HG02973 (cell line): ENCODE data around the gene FHDC1.

Source experiments
- ATAC-seq: cut with Tn5 transposase; IDR thresholded peaks from one replicate; pipeline ENCODE4 v1.9.1; 2021; ENCODE audit warnings: moderate library complexity; ENCODE audit not compliant: unreplicated experiment

FHDC1 gene

GRCh38 chr4:152956650-152957436 is 20.7 kb downstream of the FHDC1 start:
- no peak for ATAC-seq

GRCh38 chr4:152957437-152958171 is 21.5 kb downstream of the FHDC1 start:
- no peak for ATAC-seq

- no peak for ATAC-seq
Observed at GRCh38 chr4:152959080-152959479, 23.0 kb downstream of the FHDC1 start.

- no peak for ATAC-seq
Observed at GRCh38 chr4:152960082-152960481, 24.0 kb downstream of the FHDC1 start.

- no peak for ATAC-seq
Observed at GRCh38 chr4:152961014-152961772, 25.1 kb downstream of the FHDC1 start.

- ATAC-seq: no peak
Observed at GRCh38 chr4:152961773-152962115, 25.6 kb downstream of the FHDC1 start.

- ATAC-seq: no peak
Observed at GRCh38 chr4:152962150-152962549, 26.0 kb downstream of the FHDC1 start.

GRCh38 chr4:152964335-152964734 is 28.2 kb downstream of the FHDC1 start:
- ATAC-seq: no peak

GRCh38 chr4:152965611-152966010 is 29.5 kb downstream of the FHDC1 start:
- peak; percentile 56 for ATAC-seq

GRCh38 chr4:152967907-152968306 is 31.8 kb downstream of the FHDC1 start:
- no peak for ATAC-seq

GRCh38 chr4:152968806-152969394 is 32.8 kb downstream of the FHDC1 start:
- ATAC-seq: no peak

GRCh38 chr4:152970102-152970820 is 34.1 kb downstream of the FHDC1 start:
- ATAC-seq: no peak

- no peak for ATAC-seq
Observed at GRCh38 chr4:152971053-152971452, 34.9 kb downstream of the FHDC1 start.

- ATAC-seq: no peak
Observed at GRCh38 chr4:152972821-152973628, 36.9 kb downstream of the FHDC1 start.

GRCh38 chr4:152973629-152974467 is 37.7 kb downstream of the FHDC1 start:
- ATAC-seq: no peak

- ATAC-seq: no peak
Observed at GRCh38 chr4:152974468-152975379, 38.6 kb downstream of the FHDC1 start.

GRCh38 chr4:152975380-152976211 is 39.5 kb downstream of the FHDC1 start:
- no peak for ATAC-seq
